Stomach (tissue), 4 donors: ENCODE results near the gene PRR16.

ENCODE experiments used
- CTCF ChIP-seq, 7 experiments: fragments of 450-650 bp in 4 of 7; fragments of 200-600 bp in 3 of 7; sonication (generic) in 3 of 7; IDR thresholded peaks; one replicate each; pipeline ENCODE4 v1.5.1; 2016 to 2019; ENCODE audit warnings: antibody characterized with exemption in 7 of 7, control low read depth in 2 of 7, mild to moderate bottlenecking in 1 of 7
- EP300 ChIP-seq: sonication (generic); formaldehyde crosslinking; IDR thresholded peaks from one replicate; pipeline ENCODE4 v1.6.1; 2017; ENCODE audit warnings: antibody characterized with exemption
- POLR2AphosphoS5 ChIP-seq, 3 donors: sonication (generic); formaldehyde crosslinking; IDR thresholded peaks; one replicate each; pipeline ENCODE4 v1.6.1; 2016; ENCODE audit warnings: antibody characterized with exemption in 3 of 3

GRCh38 chr5:120568711-120569110 lies 104.6 kb downstream of the PRR16 start:
- TF ChIP-seq POLR2AphosphoS5 (IDR thresholded peaks at IDR 0.05) (no peak), CTCF (IDR thresholded peaks at IDR 0.05) (no peak), EP300 (no peak)
